Peyer's patch (tissue), 4 donors: ENCODE measurements around the gene SHC3. TPM values are rescaled to one million over a fixed set of nuclear protein-coding genes. Genes with fewer than 3 reads are reported as not detected.

Experiments used
- DNase-seq, 3 donors: peaks; one replicate each; pipeline ENCODE4 v3.0.0-alpha.2; 2017 to 2019
- H3K27ac ChIP-seq, 4 donors: fragments of 200-600 bp; sonication (generic); one replicate each; pipeline ENCODE4 v1.5.1; 2016 to 2019
- H3K27me3 ChIP-seq, 2 donors: fragments of 200-600 bp; sonication (generic); one replicate each; pipeline ENCODE4 v1.5.1; 2019
- H3K36me3 ChIP-seq, 3 donors: fragments of 200-600 bp; sonication (generic); one replicate each; pipeline ENCODE4 v1.5.1; 2016 to 2019
- H3K4me1 ChIP-seq, 4 donors: fragments of 200-600 bp; sonication (generic); one replicate each; pipeline ENCODE4 v1.5.1; 2016 to 2019
- H3K4me3 ChIP-seq, 4 donors: fragments of 200-600 bp; sonication (generic); 1 replicate in 3 of 4; 2 replicates in 1 of 4; pipeline ENCODE4 v1.5.1; 2016 to 2019; ENCODE audit warnings: mild to moderate bottlenecking in 1 of 4
- H3K9me3 ChIP-seq, 4 donors: fragments of 200-600 bp; sonication (generic); one replicate each; pipeline ENCODE4 v1.5.1; 2016 to 2019; ENCODE audit warnings: mild to moderate bottlenecking in 1 of 4
- POLR2A ChIP-seq, 2 donors: fragments of 450-650 bp; IDR thresholded peaks; one replicate each; pipeline ENCODE4 v1.5.1; 2017; ENCODE audit warnings: antibody characterized with exemption in 2 of 2, mild to moderate bottlenecking in 2 of 2, moderate library complexity in 2 of 2
- total RNA-seq, 4 donors: library from RNA; depleted of rRNA; stranded (reverse); fragments of >200 nt; gene quantifications; one replicate each; pipeline ENCODE4 v1.1.0, GENCODE V29; 2016
- TF ChIP-seq, protein P1 (sequence below), 6 experiments: fragments of 450-650 bp in 4 of 6; fragments of 200-600 bp in 2 of 6; sonication (generic) in 1 of 6; IDR thresholded peaks; one replicate each; pipeline ENCODE4 v1.5.1; 2017 to 2019; ENCODE audit warnings: antibody characterized with exemption in 6 of 6, mild to moderate bottlenecking in 3 of 6, moderate library complexity in 1 of 6

The SHC3 gene
- total RNA-seq, 4 donors from 2014 or later = 0.88 to 5.0 (median 2.2) TPM

DNA sequence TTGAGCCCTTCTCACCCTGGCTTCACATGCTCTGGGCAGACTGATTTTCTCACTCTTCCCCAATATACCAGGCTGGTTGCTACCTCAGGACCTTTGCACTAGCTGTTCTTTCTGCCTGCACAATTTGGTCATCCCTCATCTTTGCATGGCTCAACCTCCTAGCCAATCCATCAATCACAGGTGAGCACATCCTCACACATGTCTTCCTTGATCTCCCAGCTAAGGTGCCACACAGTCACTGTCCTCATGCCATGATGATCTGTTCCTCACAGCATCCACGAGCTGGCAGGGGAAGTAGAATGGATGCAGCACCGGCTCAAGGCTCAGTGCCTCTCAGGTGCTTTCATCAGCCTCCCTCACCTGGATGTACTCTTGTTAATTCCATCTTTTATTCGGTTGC lies 218.0 kb downstream of the SHC3 start:
- Histone ChIP-seq H3K27me3 (no peaks in the 10 kb centered on the region), H3K27ac (no peak overlapping the region), H3K9me3 (no peaks in the 10 kb centered on the region), H3K4me1 (no peaks in the 10 kb centered on the region), H3K4me3 (no peak overlapping the region), H3K36me3 (no peaks in the 10 kb centered on the region)
- DNase-seq = no peak
- TF ChIP-seq, protein P1, sequence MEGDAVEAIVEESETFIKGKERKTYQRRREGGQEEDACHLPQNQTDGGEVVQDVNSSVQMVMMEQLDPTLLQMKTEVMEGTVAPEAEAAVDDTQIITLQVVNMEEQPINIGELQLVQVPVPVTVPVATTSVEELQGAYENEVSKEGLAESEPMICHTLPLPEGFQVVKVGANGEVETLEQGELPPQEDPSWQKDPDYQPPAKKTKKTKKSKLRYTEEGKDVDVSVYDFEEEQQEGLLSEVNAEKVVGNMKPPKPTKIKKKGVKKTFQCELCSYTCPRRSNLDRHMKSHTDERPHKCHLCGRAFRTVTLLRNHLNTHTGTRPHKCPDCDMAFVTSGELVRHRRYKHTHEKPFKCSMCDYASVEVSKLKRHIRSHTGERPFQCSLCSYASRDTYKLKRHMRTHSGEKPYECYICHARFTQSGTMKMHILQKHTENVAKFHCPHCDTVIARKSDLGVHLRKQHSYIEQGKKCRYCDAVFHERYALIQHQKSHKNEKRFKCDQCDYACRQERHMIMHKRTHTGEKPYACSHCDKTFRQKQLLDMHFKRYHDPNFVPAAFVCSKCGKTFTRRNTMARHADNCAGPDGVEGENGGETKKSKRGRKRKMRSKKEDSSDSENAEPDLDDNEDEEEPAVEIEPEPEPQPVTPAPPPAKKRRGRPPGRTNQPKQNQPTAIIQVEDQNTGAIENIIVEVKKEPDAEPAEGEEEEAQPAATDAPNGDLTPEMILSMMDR (IDR thresholded peaks at IDR 0.05) = no peak

DNA sequence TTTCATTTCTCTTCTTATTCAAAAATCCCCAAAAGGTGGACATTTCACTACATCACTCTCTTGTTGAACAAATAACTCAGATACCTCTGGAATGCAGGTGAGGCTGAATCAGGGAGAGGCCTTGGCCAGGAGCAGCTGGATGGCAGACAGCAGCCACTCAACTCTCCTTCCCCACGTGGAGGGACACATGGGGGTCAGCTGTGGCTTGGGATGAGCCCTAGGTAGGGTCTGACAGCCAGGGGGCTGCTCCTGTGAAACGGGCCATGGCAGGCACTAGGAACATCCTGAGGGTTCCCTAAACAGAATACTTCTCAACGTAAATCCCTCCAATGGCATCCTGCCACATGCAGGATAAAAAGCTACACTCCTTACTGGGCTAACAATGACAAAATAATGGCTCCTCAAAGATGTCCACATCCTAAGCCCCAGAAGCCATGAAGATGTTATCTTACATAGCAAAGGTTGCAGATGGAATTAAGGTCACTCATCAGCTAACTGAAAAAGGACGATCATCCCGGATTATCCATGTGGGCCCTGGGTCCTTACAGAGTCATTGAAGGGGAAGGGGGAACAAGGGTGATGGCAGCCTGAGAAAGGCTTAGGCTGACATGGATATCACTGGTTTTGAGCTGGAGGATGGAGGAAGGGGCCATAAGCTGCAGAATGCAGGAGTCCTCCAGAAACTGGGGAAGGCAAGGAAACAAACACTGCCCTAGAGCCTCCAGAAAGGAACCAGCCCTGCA lies 218.7 kb downstream of the SHC3 start:
- no peak overlapping the region for H3K27ac ChIP-seq
- no peak overlapping the region for H3K4me3 ChIP-seq
- H3K36me3 ChIP-seq = no peaks in the 10 kb centered on the region
- H3K27me3 ChIP-seq = no peaks in the 10 kb centered on the region
- H3K9me3 ChIP-seq = no peaks in the 10 kb centered on the region
- TF ChIP-seq, protein P1 (IDR thresholded peaks at IDR 0.05) = no peak
- TF ChIP-seq POLR2A (IDR thresholded peaks at IDR 0.05) = no peak
- DNase-seq = no peak
- no peaks in the 10 kb centered on the region for H3K4me1 ChIP-seq

DNA sequence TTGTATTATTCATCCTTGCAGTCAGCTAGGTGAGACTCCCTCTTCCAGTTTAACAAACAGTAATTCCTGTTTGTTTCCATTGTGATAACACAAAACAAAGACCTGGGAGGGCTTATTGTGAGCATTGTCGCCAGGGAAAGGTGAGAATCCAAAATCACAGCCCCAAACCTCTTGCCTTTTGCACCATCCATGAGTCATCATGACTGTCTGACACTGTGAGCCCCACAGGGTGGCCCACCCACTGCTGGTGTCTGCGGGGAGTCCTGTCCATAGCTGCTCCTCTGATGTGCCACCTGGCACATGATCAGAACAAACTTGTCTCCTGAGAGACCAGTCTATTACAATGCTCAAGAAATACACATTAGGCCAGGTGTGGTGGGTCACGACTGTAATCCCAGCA lies 221.1 kb downstream of the SHC3 start:
- no peaks in the 10 kb centered on the region for H3K27me3 ChIP-seq
- DNase-seq = no peak
- TF ChIP-seq POLR2A (IDR thresholded peaks at IDR 0.05) = no peak
- TF ChIP-seq, protein P1 (IDR thresholded peaks at IDR 0.05) = no peak
- no peaks in the 10 kb centered on the region for H3K36me3 ChIP-seq
- H3K4me1 ChIP-seq = peaks cover 0 to 5% (median 0%) of the 10 kb centered on the region in 4 donors
- H3K27ac ChIP-seq = no peak overlapping the region
- H3K9me3 ChIP-seq = no peaks in the 10 kb centered on the region
- H3K4me3 ChIP-seq = no peak overlapping the region

Other genes starting within 250 kb of the SHC3 start
- 1 to 10 TPM; 1.9 to 6.7 (median 4.3) TPM for gene S1PR3, start 187.3 kb downstream of the SHC3 start, total RNA-seq
- gene CKS2, start 132.4 kb upstream of the SHC3 start, total RNA-seq = 10 to 100 TPM; 11.9 to 42.1 (median 17.8) TPM
- gene SECISBP2, start 139.7 kb upstream of the SHC3 start, total RNA-seq = 100 to 1,000 TPM in 3 of 4 donors, 10 to 100 TPM in 1; 66.6 to 152 (median 101) TPM